WERI-Rb-1 (cell line): ENCODE results near the gene PDCL3.

Experiments
- DNase-seq: peaks from one replicate; pipeline ENCODE4 v3.0.0-alpha.2; 2020
- H3K27ac ChIP-seq: fragments of 250-450 bp; sonication (Bioruptor Pico); 2 replicates; pipeline ENCODE4 v1.5.1; 2020; ENCODE audit warnings: mild to moderate bottlenecking, moderate library complexity
- H3K27me3 ChIP-seq: fragments of 250-450 bp; sonication (Bioruptor Pico); 2 replicates; pipeline ENCODE4 v1.5.1; 2021; ENCODE audit warnings: mild to moderate bottlenecking, low read depth, moderate library complexity; ENCODE audit not compliant: insufficient read depth, severe bottlenecking
- H3K36me3 ChIP-seq: fragments of 250-450 bp; sonication (Bioruptor Pico); 2 replicates; pipeline ENCODE4 v1.5.1; 2020; ENCODE audit warnings: mild to moderate bottlenecking, moderate library complexity
- H3K4me3 ChIP-seq: 2 replicates; pipeline ENCODE4 v1.5.1; 2011; ENCODE audit warnings: low read depth, mild to moderate bottlenecking, control low read depth, low read length
- H3K9me3 ChIP-seq: fragments of 250-450 bp; sonication (Bioruptor Pico); 2 replicates; pipeline ENCODE4 v1.5.1; 2021; ENCODE audit warnings: mild to moderate bottlenecking, moderate library complexity; ENCODE audit not compliant: severe bottlenecking
- TF ChIP-seq, protein P1 (sequence below): IDR thresholded peaks from 2 replicates; pipeline ENCODE4 v1.5.1; 2011; ENCODE audit warnings: low read depth, mild to moderate bottlenecking, control low read depth, inconsistent platforms, low read length

Gene PDCL3

DNA sequence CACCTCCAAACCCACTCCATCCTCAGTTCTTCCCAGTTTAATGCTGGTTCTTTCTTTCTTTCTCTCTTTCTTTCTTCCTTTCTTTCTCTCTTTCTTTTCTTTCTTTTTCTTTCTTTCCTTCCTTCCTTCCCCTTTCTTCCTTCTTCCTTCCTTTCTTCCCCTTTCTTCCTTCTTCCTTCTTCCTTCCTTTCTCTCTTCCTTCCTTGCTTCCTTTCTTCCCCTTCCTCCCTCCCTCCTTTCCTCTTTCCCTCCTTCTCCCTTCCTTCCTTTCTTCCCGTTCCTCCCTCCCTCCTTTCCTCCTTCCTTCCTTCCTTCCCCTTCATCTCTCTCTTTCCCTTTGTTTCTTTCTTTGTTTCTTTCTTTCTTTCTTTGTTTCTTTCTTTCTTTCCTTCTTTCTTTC, 50.9 kb downstream of the PDCL3 start:
- no peaks in the 10 kb centered on the region for H3K9me3 ChIP-seq
- TF ChIP-seq, protein P1, sequence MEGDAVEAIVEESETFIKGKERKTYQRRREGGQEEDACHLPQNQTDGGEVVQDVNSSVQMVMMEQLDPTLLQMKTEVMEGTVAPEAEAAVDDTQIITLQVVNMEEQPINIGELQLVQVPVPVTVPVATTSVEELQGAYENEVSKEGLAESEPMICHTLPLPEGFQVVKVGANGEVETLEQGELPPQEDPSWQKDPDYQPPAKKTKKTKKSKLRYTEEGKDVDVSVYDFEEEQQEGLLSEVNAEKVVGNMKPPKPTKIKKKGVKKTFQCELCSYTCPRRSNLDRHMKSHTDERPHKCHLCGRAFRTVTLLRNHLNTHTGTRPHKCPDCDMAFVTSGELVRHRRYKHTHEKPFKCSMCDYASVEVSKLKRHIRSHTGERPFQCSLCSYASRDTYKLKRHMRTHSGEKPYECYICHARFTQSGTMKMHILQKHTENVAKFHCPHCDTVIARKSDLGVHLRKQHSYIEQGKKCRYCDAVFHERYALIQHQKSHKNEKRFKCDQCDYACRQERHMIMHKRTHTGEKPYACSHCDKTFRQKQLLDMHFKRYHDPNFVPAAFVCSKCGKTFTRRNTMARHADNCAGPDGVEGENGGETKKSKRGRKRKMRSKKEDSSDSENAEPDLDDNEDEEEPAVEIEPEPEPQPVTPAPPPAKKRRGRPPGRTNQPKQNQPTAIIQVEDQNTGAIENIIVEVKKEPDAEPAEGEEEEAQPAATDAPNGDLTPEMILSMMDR: no peak

DNA sequence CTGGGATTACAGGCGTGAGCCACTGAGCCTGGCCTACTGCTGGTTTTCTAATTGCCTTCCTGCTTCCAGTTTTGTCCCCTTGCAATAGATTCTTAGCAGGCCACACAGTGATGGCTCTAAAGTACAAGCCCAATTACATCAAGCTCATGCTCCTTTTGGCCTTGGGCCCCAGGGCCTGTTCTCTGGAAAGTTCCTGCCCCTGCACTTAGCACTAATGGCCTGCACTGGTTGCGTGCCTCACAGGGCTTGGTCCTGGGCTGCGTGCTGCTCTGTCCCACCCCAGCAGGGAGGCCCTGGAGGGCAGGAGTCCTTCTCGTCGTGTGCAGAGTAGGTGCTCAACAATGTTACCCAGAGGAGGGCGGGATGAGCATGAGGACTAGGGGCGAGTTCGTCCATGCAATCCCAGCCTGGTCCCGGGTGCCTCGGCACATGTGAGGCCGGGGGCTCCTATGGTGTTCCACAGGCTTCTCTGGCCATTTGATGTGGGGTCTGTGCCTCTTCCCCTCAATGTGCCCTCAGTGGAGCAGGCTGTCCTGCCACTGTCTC, 51.7 kb downstream of the PDCL3 start:
- Histone ChIP-seq H3K36me3 (no peaks in the 10 kb centered on the region), H3K9me3 (no peaks in the 10 kb centered on the region)

More for the DNA sequence above, 50.9 kb downstream of the PDCL3 start:
- H3K36me3 ChIP-seq: no peaks in the 10 kb centered on the region
- H3K4me3 ChIP-seq: no peak overlapping the region
- H3K27me3 ChIP-seq: peaks cover 7% of the 10 kb centered on the region
- no peak overlapping the region for H3K27ac ChIP-seq
- no peak for DNase-seq

DNA sequence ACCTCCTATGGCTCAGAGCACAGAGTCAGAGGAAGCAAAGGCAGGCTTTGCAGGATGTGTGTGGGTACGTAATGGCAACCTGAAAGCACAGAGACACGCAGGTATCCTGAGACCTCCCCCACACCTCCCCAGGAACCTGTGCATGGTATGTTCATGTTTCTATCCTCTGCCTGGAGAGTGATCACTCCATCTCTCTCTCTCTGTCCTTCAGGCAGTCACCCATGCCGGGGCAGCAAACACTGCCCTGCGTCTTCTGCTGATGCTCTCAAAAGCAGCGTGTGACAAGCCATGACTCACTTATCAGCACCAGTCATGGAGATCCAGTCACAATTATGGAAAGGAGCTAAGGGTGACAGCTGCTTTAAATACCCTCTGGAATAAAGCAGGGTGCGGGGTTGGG, 52.7 kb downstream of the PDCL3 start:
- Histone ChIP-seq H3K9me3 (no peaks in the 10 kb centered on the region), H3K36me3 (no peaks in the 10 kb centered on the region), H3K4me3 (no peak overlapping the region), H3K27me3 (peaks cover 1% of the 10 kb centered on the region), H3K27ac (no peak overlapping the region)
- TF ChIP-seq, protein P1: no peak
- DNase-seq: no peak

More for the DNA sequence above, 51.7 kb downstream of the PDCL3 start:
- Histone ChIP-seq H3K27ac (no peak overlapping the region), H3K4me3 (no peak overlapping the region), H3K27me3 (peaks cover 7% of the 10 kb centered on the region)
- DNase-seq: no peak
- TF ChIP-seq, protein P1: no peak

DNA sequence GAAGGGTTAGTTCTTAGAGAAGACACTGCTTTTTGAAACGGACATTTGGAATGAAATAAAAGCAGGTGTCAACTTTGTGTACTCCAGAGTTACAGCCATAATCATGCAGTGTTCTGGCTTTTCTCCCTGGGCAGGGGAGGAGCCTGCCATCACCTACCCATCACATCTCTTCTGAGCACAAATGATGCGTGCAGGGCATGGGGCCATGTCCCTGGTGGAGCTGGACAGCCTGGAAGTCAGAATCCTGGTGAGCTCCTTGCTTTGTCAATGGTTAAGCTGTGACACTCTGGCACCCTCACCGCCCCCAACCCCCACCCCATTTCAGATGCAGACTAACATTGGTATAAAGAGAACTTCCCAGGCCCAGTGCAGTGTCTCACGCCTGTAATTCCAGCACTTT, 53.1 kb downstream of the PDCL3 start:
- no peak overlapping the region for H3K4me3 ChIP-seq
- DNase-seq: no peak
- TF ChIP-seq, protein P1: no peak
- no peaks in the 10 kb centered on the region for H3K27me3 ChIP-seq
- no peaks in the 10 kb centered on the region for H3K36me3 ChIP-seq
- no peaks in the 10 kb centered on the region for H3K9me3 ChIP-seq
- H3K27ac ChIP-seq: no peak overlapping the region

DNA sequence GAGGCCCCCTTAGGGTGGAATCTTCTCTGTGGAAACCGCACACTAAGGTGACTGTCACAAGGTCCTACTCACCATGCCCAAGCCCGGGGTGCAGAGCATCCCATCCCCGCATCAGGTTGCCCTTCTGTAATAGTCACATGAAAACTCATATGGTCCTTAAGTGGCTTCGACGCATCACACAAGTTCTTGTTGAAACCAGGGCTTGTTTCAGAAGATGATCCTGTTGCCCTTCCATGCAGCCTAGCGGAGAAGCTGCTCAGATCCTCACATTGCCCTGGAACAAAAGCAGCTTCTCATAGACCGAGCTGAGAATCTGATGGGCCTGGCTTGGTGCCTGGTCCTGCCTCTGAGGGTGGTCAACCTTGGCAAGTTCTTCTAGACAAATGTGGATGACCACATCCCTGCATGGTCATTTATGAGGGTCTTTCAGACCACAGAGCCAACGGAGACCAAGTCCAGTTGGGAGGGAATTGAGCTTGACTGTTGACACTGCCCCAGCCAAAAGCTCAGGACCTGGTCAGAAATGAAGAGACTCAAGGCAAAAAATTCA, 54.1 kb downstream of the PDCL3 start:
- no peaks in the 10 kb centered on the region for H3K27me3 ChIP-seq
- no peak for DNase-seq
- TF ChIP-seq, protein P1: no peak

DNA sequence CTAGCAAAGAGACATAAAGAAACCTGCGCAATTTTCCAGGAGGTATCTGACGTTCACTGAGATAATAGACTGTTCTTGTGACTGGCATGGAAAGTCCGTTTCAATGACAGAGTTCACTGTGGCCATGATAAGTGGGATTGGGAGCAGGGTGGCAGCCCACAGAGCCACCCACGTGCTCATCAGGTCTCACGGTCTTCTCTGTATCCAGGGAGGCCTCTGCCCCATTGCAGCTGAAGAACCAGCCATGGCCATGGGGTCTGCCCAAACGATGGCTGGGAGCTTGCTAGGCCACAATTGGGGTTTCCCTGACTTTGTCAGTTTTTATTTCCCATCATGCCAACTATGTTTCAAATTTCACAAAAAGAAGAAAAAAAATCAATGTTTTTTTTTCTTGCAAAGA, 57.2 kb downstream of the PDCL3 start:
- DNase-seq: no peak
- no peak overlapping the region for H3K4me3 ChIP-seq
- H3K9me3 ChIP-seq: no peaks in the 10 kb centered on the region
- H3K36me3 ChIP-seq: no peaks in the 10 kb centered on the region
- no peak overlapping the region for H3K27ac ChIP-seq
- H3K27me3 ChIP-seq: peaks cover 2% of the 10 kb centered on the region
- TF ChIP-seq, protein P1: no peak

More for the DNA sequence above, 54.1 kb downstream of the PDCL3 start:
- Histone ChIP-seq H3K27ac (no peak overlapping the region), H3K9me3 (no peaks in the 10 kb centered on the region), H3K36me3 (no peaks in the 10 kb centered on the region), H3K4me3 (no peak overlapping the region)
